DOHH2 (cell line): Measurements from ENCODE around the gene GSTA2.

ENCODE experiments used
- EZH2phosphoT487 ChIP-seq: fragments of 200-600 bp; sonication (generic); IDR thresholded peaks from 2 replicates; pipeline ENCODE4 v1.6.1; 2017; ENCODE audit warnings: borderline replicate concordance, mild to moderate bottlenecking, antibody characterized with exemption, low read length, moderate library complexity, mixed read lengths
- TF ChIP-seq, protein P1 (sequence below): fragments of 200-600 bp; sonication (generic); IDR thresholded peaks from one replicate; pipeline ENCODE4 v1.5.1; 2014; ENCODE audit warnings: antibody characterized with exemption, mild to moderate bottlenecking, low read depth, low read length; ENCODE audit not compliant: poor library complexity, severe bottlenecking

DNA sequence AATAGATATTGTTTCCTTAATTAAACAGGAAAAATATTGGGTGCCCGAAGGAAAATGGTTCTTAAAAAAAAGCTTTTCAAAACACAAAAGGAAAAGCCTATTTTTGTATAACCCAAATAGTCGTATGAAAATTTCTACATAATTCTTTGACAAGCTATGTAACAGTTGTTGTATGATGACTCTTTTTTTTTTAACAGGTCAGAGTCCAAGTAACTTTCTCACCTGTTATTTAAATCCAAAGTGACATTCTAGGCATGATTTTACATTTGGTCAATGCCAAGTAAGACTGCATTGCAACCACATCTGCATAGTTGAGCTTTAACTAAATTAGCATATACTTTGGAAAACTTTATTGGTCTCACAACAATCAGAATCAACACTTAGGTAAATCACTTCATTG is 24.1 kb downstream of the GSTA2 start:
- TF ChIP-seq, protein P1, sequence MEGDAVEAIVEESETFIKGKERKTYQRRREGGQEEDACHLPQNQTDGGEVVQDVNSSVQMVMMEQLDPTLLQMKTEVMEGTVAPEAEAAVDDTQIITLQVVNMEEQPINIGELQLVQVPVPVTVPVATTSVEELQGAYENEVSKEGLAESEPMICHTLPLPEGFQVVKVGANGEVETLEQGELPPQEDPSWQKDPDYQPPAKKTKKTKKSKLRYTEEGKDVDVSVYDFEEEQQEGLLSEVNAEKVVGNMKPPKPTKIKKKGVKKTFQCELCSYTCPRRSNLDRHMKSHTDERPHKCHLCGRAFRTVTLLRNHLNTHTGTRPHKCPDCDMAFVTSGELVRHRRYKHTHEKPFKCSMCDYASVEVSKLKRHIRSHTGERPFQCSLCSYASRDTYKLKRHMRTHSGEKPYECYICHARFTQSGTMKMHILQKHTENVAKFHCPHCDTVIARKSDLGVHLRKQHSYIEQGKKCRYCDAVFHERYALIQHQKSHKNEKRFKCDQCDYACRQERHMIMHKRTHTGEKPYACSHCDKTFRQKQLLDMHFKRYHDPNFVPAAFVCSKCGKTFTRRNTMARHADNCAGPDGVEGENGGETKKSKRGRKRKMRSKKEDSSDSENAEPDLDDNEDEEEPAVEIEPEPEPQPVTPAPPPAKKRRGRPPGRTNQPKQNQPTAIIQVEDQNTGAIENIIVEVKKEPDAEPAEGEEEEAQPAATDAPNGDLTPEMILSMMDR, result no peak
- TF ChIP-seq EZH2phosphoT487, result no peak
